ENCODE measurements around the gene HNRNPUL2.

HNRNPUL2 gene

DNA sequence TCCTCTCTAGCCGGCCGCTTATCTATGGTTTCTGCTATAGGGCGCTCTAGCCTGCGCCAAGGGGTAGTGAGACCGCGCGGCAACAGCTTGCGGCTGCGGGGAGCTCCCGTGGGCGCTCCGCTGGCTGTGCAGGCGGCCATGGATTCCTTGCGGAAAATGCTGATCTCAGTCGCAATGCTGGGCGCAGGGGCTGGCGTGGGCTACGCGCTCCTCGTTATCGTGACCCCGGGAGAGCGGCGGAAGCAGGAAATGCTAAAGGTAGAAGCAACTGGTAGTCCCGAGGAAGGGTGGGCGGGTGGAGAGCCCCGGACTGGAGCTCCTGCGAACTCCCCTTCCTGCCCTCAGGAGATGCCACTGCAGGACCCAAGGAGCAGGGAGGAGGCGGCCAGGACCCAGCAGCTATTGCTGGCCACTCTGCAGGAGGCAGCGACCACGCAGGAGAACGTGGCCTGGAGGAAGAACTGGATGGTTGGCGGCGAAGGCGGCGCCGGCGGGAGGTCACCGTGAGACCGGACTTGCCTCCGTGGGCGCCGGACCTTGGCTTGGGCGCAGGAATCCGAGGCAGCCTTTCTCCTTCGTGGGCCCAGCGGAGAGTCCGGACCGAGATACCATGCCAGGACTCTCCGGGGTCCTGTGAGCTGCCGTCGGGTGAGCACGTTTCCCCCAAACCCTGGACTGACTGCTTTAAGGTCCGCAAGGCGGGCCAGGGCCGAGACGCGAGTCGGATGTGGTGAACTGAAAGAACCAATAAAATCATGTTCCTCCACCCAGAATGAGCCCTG is 55.5 kb downstream of the HNRNPUL2 start, which contains the start of the genes LBHD1 and UQCC3:
TSS of gene LBHD1 (minus strand) at position 660 of the 782 bp plus-strand sequence. CDS start 2,236 bp downstream, outside the sequence.
TSS of gene UQCC3 (plus strand) at position 66 of the 782 bp plus-strand sequence. CDS start at position 139, 73 bp downstream.
- TF ChIP-seq, protein P1, sequence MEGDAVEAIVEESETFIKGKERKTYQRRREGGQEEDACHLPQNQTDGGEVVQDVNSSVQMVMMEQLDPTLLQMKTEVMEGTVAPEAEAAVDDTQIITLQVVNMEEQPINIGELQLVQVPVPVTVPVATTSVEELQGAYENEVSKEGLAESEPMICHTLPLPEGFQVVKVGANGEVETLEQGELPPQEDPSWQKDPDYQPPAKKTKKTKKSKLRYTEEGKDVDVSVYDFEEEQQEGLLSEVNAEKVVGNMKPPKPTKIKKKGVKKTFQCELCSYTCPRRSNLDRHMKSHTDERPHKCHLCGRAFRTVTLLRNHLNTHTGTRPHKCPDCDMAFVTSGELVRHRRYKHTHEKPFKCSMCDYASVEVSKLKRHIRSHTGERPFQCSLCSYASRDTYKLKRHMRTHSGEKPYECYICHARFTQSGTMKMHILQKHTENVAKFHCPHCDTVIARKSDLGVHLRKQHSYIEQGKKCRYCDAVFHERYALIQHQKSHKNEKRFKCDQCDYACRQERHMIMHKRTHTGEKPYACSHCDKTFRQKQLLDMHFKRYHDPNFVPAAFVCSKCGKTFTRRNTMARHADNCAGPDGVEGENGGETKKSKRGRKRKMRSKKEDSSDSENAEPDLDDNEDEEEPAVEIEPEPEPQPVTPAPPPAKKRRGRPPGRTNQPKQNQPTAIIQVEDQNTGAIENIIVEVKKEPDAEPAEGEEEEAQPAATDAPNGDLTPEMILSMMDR (IDR thresholded peaks at IDR 0.05) = no peak

DNA sequence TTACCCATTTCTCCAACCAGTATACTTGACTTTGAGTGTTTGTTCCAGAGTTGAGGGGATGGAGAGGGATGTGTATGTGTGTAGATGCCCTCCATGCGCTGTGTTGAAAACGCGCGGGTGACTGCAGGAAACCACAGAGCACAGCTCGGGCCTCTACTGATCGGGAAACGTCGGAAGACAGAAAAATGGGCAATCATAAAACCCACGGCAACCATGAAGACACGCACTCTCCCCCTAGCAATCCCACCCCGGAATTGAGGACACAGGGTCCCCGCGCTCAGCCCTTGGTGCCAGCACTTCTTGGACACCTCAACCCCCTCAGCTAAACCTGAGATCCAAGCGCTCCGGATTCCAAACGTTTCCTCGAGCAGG is 56.0 kb downstream of the HNRNPUL2 start:
- TF ChIP-seq, protein P1 (IDR thresholded peaks at IDR 0.05) = no peak

DNA sequence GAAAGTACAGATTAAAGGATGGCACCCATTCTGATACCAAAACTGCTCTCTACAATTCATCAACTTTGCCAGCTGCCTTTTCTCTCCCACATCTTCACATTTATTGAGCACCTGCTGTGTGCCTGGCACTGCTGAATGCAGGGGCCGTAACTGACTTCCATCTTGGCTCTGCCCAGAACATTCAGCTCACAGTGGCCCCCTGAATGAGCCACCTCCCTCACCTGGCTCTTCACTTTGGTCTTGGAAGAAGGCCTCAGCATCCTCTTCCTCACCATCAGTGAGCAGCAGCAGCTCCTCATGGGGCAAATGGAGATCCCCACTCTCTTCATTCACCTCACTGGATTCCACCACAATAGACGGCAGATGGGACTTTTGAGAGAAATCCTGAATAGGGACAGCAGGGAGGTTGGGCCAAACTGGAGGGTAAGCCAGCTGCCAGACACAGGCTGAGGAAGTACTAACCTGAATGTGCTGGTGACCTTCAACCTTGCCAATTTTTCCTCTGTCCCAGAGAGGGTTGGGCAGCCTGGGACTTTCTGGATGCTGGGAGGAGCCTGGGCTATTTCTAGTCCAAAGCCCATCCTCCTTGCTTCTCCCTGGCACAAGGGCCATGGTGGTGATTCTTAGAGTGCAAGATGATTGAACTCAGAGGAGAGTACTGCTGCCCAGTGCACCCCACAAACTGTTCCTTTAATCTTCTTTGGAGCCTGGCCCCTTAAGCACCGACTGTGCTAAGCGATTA is 57.7 kb downstream of the HNRNPUL2 start:
- TF ChIP-seq, protein P1 (IDR thresholded peaks at IDR 0.05) = no peak

DNA sequence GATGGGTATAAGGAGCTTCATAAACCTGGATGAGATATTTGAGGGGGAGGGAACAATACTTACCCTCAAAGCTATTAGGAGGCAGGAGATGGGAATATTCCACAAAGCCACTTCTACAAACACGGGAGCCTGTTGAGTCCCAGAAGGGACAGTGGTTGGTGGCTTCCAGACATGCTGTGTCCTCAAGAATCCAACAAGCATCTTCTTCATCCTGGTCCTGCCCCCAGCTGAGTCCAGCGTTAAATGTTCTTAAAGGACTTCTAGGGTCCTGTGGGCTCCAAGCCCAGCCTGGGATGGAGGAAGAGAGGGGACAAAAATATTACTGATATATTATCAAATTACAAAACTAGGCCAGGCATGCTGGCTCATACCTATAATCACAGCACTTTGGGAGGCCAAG is 59.8 kb downstream of the HNRNPUL2 start:
- TF ChIP-seq, protein P1 (IDR thresholded peaks at IDR 0.05) = no peak

DNA sequence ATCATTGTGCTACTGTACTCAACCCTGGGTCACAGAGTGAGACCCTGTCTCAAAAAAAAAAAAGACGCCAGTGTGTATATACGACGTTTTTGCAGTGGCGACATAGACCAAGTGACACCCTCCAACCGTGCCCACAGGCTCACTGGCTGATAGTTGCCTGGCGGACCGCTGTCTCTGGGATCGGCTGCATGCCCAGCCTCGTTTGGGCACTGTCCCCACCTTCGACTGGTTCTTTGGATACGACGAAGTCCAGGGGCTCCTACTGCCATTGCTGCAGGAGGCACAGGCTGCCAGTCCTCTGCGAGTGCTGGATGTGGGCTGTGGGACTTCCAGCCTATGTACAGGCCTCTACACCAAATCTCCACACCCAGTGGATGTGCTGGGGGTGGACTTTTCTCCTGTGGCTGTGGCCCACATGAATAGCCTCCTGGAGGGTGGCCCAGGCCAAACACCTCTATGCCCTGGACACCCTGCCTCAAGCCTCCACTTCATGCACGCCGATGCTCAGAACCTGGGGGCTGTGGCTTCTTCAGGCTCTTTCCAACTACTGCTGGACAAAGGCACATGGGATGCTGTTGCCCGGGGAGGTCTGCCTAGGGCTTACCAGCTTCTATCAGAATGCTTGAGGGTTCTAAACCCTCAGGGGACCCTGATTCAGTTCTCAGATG is 60.9 kb downstream of the HNRNPUL2 start:
- TF ChIP-seq, protein P1 (IDR thresholded peaks at IDR 0.05) = no peak

DNA sequence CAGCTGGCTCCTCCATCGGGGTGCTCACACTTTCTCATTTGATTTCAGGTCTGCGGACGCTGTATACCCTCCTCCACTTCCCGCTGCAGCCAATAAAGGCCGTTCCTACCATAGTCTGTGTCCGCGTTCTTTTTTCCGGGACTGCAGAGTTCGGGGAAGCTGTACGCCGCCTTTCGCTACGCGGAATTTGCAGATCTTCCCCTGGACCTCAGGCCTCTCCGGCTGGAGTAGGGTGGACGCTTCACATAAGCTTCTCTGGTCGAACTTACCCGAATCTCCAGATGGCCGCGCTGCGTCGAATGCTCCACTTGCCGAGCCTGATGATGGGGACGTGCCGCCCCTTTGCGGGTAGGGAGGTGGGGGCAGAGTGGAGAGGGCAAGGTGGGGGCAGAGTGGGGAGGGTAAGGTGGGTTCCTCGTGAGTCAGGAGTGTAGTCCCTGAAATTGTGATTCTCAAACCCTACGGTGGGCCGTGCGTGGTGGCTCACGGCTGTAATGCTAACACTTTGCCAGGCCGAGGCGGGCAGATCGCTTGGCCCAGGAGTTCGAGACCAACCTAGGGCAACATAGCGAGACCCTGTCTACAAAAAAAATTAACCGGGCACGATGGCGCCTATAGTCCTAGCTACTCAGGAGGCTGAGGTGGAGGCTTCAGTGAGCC is 61.5 kb downstream of the HNRNPUL2 start:
- TF ChIP-seq, protein P1 (IDR thresholded peaks at IDR 0.05) = no peak

DNA sequence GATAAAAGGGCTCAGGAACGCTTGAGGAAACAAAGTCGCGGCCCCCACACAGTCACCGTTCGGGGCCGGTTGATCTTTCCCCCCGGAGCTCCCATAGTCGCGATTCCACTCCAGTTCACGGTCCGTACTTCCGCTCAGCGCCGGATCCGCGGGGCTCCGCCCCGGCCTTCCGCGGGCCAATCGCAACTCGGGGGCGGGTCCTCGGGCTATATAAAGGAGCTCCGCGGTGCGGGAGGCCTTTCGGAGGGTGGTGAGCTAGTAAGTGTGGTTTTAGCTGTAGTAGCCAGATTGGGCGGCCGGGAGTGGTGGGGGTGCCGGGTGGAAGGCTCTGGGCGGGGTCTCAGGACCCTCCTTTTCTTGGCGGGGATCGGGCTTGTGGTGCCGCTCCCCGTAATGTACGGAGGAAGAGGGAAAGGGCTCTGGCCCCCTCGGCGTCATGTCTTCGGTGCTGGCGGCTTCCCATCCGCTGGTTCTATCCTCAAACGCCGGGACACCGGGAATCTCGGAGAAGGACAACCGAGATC is 62.1 kb downstream of the HNRNPUL2 start, which contains the start of the genes C11orf98 and CSKMT:
TSS of gene C11orf98 (minus strand) at position 136 of the 524 bp plus-strand sequence. CDS start at position 95, 41 bp downstream.
TSS of gene CSKMT (plus strand) at position 238 of the 524 bp plus-strand sequence. CDS start 568 bp downstream, outside the sequence.
- TF ChIP-seq, protein P1 (IDR thresholded peaks at IDR 0.05) = no peak
